K562 (cell line): ENCODE data around the gene TRAPPC13.

Experiments
- CTCF ChIP-seq, 3 experiments: IDR thresholded peaks in 2 of 3; conservative IDR thresholded peaks in 1 of 3; 2 replicates each; pipeline ENCODE4 v1.5.1; 2011 to 2012; ENCODE audit warnings: low read length in 3 of 3, mild to moderate bottlenecking in 3 of 3, control low read depth in 2 of 3, improper control_type of control experiment in 1 of 3, inconsistent platforms in 1 of 3, low read depth in 1 of 3, mixed read lengths in 1 of 3, moderate library complexity in 1 of 3; ENCODE audit not compliant: insufficient read depth in 2 of 3
- EZH2 ChIP-seq: IDR thresholded peaks from 2 replicates; pipeline ENCODE4 v1.6.1; 2012; ENCODE audit warnings: low read depth, mild to moderate bottlenecking, inconsistent platforms, low read length, borderline replicate concordance
- ZNF644 ChIP-seq: fragments of 200-800 bp; sonication (Bioruptor generic); IDR thresholded peaks from 2 replicates; pipeline ENCODE4 v1.6.1; 2016; ENCODE audit warnings: low read depth, missing genetic modification characterization, missing compliant biosample characterization
- ZSCAN29 ChIP-seq: fragments of 450-650 bp; IDR thresholded peaks from 2 replicates; pipeline ENCODE4 v1.6.1; 2017

GRCh38 chr5:65630981-65631380 is 6.2 kb downstream of the TRAPPC13 start:
- no peak for TF ChIP-seq CTCF (IDR thresholded peaks at IDR 0.05 in 2 of 3, conservative IDR thresholded peaks at IDR 0.05 in 1 of 3; ENCODE audit: insufficient read depth in 2 of 3, low read depth in 1 of 3, low read length in 3 of 3)
- no peak for TF ChIP-seq EZH2
- TF ChIP-seq ZNF644 (tag) = no peak
- no peak for TF ChIP-seq ZSCAN29
